Measurements from ENCODE around the gene NUDT3.

The NUDT3 gene

DNA sequence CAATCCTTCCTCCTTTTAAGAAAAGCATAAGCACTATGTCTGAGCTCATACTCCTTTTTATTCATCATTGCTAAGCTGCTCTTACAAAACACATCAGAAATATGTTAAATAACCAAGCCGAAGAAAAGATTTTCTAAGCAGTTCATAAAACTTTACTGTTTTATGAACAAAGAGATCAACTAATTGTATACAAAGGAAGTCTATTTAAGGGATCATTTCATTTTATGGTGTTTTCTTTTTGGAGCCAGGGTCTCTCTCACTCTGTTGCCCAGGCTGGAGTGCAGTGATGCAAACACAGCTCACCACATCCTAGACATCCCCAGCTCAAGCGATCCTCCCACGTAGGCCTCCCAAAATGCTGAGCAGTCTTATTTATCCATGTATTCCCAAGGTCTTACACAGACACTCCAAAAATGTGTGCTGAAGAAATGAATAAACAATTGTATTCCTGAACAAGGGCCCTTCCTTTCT lies 9.3 kb downstream of the NUDT3 start:
- ATAC-seq, result no peak
- TF ChIP-seq SNAI2 (CRISPR knock-in tag; IDR thresholded peaks at IDR 0.05) (no peak), PPARA (CRISPR knock-in tag; IDR thresholded peaks at IDR 0.05; ENCODE audit: borderline replicate concordance) (no peak), ZFP3 (CRISPR knock-in tag; IDR thresholded peaks at IDR 0.05) (no peak), ZNF70 (CRISPR knock-in tag; IDR thresholded peaks at IDR 0.05) (no peak), TCF4 (CRISPR knock-in tag; IDR thresholded peaks at IDR 0.05; ENCODE audit: borderline replicate concordance) (no peak), BACH2 (CRISPR knock-in tag; IDR thresholded peaks at IDR 0.05; ENCODE audit: borderline replicate concordance) (no peak), GLIS3 (CRISPR knock-in tag; IDR thresholded peaks at IDR 0.05) (no peak), TOX (CRISPR knock-in tag; IDR thresholded peaks at IDR 0.05; ENCODE audit: borderline replicate concordance) (no peak), ZNF8 (CRISPR knock-in tag; IDR thresholded peaks at IDR 0.05) (no peak), ISL1 (CRISPR knock-in tag; IDR thresholded peaks at IDR 0.05) (no peak), ZFP30 (CRISPR knock-in tag; IDR thresholded peaks at IDR 0.05) (no peak), CSDC2 (CRISPR knock-in tag; IDR thresholded peaks at IDR 0.05) (no peak), ZC3H10 (CRISPR knock-in tag; IDR thresholded peaks at IDR 0.05) (no peak), ZNF565 (CRISPR knock-in tag; conservative IDR thresholded peaks at IDR 0.05; ENCODE audit: low read depth) (no peak)
- TF ChIP-seq, protein P1, sequence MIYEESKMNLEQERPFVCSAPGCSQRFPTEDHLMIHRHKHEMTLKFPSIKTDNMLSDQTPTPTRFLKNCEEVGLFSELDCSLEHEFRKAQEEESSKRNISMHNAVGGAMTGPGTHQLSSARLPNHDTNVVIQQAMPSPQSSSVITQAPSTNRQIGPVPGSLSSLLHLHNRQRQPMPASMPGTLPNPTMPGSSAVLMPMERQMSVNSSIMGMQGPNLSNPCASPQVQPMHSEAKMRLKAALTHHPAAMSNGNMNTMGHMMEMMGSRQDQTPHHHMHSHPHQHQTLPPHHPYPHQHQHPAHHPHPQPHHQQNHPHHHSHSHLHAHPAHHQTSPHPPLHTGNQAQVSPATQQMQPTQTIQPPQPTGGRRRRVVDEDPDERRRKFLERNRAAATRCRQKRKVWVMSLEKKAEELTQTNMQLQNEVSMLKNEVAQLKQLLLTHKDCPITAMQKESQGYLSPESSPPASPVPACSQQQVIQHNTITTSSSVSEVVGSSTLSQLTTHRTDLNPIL (CRISPR knock-in tag; IDR thresholded peaks at IDR 0.05; ENCODE audit: low read depth), result no peak
- TF ChIP-seq, protein P2, sequence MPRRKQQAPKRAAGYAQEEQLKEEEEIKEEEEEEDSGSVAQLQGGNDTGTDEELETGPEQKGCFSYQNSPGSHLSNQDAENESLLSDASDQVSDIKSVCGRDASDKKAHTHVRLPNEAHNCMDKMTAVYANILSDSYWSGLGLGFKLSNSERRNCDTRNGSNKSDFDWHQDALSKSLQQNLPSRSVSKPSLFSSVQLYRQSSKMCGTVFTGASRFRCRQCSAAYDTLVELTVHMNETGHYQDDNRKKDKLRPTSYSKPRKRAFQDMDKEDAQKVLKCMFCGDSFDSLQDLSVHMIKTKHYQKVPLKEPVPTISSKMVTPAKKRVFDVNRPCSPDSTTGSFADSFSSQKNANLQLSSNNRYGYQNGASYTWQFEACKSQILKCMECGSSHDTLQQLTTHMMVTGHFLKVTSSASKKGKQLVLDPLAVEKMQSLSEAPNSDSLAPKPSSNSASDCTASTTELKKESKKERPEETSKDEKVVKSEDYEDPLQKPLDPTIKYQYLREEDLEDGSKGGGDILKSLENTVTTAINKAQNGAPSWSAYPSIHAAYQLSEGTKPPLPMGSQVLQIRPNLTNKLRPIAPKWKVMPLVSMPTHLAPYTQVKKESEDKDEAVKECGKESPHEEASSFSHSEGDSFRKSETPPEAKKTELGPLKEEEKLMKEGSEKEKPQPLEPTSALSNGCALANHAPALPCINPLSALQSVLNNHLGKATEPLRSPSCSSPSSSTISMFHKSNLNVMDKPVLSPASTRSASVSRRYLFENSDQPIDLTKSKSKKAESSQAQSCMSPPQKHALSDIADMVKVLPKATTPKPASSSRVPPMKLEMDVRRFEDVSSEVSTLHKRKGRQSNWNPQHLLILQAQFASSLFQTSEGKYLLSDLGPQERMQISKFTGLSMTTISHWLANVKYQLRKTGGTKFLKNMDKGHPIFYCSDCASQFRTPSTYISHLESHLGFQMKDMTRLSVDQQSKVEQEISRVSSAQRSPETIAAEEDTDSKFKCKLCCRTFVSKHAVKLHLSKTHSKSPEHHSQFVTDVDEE (CRISPR knock-in tag; IDR thresholded peaks at IDR 0.05), result no peak
- TF ChIP-seq, protein P3, sequence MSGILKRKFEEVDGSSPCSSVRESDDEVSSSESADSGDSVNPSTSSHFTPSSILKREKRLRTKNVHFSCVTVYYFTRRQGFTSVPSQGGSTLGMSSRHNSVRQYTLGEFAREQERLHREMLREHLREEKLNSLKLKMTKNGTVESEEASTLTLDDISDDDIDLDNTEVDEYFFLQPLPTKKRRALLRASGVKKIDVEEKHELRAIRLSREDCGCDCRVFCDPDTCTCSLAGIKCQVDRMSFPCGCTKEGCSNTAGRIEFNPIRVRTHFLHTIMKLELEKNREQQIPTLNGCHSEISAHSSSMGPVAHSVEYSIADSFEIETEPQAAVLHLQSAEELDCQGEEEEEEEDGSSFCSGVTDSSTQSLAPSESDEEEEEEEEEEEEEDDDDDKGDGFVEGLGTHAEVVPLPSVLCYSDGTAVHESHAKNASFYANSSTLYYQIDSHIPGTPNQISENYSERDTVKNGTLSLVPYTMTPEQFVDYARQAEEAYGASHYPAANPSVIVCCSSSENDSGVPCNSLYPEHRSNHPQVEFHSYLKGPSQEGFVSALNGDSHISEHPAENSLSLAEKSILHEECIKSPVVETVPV (CRISPR knock-in tag; IDR thresholded peaks at IDR 0.05), result no peak
- TF ChIP-seq, protein P4, sequence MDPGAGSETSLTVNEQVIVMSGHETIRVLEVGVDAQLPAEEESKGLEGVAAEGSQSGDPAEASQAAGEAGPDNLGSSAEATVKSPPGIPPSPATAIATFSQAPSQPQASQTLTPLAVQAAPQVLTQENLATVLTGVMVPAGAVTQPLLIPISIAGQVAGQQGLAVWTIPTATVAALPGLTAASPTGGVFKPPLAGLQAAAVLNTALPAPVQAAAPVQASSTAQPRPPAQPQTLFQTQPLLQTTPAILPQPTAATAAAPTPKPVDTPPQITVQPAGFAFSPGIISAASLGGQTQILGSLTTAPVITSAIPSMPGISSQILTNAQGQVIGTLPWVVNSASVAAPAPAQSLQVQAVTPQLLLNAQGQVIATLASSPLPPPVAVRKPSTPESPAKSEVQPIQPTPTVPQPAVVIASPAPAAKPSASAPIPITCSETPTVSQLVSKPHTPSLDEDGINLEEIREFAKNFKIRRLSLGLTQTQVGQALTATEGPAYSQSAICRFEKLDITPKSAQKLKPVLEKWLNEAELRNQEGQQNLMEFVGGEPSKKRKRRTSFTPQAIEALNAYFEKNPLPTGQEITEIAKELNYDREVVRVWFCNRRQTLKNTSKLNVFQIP (CRISPR knock-in tag; IDR thresholded peaks at IDR 0.05; ENCODE audit: borderline replicate concordance, low read depth), result no peak

DNA sequence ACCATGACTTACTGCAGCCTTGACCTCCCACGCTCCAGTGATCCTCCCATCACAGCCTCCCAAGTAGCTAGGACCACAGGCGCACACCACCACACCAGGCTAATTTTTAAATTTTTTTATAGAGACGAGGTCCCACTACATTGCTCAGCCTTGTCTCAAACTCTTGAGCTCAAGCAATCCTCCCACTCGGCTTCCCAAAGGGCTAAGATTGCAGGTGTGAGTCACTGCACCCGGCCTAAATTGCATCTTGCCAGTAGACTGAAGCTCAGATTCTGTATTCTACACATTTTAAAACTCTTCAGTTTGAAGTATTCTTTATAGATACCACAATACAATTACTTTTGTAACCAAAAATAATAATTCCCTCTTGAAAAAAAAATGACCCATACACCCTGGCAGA lies 11.4 kb downstream of the NUDT3 start:
- no peak for ATAC-seq
- TF ChIP-seq, protein P3 (CRISPR knock-in tag; IDR thresholded peaks at IDR 0.05), result no peak
- TF ChIP-seq RARB (CRISPR knock-in tag; IDR thresholded peaks at IDR 0.05) (no peak), SNAI2 (CRISPR knock-in tag; IDR thresholded peaks at IDR 0.05) (no peak), PPARA (CRISPR knock-in tag; IDR thresholded peaks at IDR 0.05; ENCODE audit: borderline replicate concordance) (no peak), OSR1 (CRISPR knock-in tag; IDR thresholded peaks at IDR 0.05) (no peak), TOX (CRISPR knock-in tag; IDR thresholded peaks at IDR 0.05; ENCODE audit: borderline replicate concordance) (no peak), ARNTL (CRISPR knock-in tag; IDR thresholded peaks at IDR 0.05; ENCODE audit: borderline replicate concordance, low read depth) (no peak), ISL1 (CRISPR knock-in tag; IDR thresholded peaks at IDR 0.05) (no peak), ZNF70 (CRISPR knock-in tag; IDR thresholded peaks at IDR 0.05) (no peak), ESRRG (CRISPR knock-in tag; IDR thresholded peaks at IDR 0.05) (no peak), CSDC2 (CRISPR knock-in tag; IDR thresholded peaks at IDR 0.05) (no peak)
- TF ChIP-seq, protein P1 (CRISPR knock-in tag; IDR thresholded peaks at IDR 0.05; ENCODE audit: low read depth), result no peak
- TF ChIP-seq, protein P4 (CRISPR knock-in tag; IDR thresholded peaks at IDR 0.05; ENCODE audit: borderline replicate concordance, low read depth), result no peak

Measured in SK-N-SH treated with all-trans-retinoic acid at 6 μM for 48 hours (cell line).